HG02938 (cell line): ENCODE data around the gene PSD2.

ENCODE experiments used
- ATAC-seq: cut with Tn5 transposase; IDR thresholded peaks from one replicate; pipeline ENCODE4 v1.9.1; 2021; ENCODE audit warnings: mild to moderate bottlenecking, moderate library complexity; ENCODE audit not compliant: unreplicated experiment

Gene PSD2

DNA sequence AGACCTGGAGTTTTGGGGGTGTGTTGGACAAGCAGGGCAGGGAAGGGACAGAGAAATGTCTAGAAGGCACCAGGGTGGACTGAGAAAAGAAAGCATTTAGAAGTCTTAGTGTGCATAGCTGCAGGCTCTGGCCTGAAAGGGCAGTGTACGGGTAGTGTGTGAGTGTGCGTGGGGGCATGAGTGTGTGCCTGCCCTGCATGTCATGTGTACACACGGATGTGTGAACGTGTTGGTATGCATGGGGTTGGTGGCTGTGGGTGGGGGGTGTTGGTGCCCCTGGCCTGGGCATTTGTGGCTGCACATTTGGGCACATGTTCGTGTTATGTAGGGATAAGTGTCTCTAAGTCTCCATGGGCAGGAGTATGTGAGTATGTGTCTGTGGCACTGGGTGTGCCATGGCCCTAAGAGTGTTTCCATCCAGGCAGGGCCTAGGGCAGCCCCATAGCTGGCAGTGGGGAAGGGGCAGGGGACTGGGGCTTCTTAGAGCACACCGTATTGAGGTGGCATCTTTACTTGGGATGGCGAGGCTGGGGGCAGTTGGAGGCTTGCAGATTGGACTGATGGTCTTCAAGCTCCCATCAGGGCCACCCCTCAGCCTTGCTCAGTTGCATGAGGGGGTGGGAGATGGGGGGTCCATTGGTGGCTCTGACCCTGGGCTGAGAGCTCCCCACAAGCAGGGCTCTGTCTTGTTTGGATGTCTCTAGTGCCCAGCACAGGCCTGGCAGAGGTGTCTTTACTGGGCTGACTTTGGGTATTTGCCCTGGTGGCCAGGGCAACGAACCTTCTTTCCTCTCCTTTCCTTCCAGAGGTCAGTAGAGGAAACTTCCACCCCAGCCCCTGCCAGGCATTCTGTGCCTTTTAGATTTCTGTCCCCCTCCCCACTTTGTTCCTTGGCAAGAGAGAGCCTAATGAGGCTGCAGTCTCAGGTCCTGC lies 15.0 kb downstream of the PSD2 start:
- ATAC-seq = no peak

DNA sequence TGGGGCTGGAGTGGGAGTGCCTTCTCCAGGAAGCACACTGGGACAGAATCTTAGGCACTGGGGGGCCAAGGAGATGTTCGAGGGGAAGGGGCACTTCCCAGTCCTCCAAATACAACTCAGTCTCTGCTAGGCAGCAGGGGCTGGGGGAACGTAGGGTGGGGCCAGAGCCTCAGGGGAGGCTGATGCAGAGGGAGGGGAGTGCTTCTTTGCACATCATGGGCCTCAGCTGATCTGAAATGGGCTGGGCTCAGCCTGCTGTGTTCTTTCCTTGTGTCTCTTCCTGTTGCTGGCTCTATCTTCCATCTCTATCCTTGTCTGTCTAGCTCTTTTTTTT lies 15.6 kb downstream of the PSD2 start:
- no peak for ATAC-seq

DNA sequence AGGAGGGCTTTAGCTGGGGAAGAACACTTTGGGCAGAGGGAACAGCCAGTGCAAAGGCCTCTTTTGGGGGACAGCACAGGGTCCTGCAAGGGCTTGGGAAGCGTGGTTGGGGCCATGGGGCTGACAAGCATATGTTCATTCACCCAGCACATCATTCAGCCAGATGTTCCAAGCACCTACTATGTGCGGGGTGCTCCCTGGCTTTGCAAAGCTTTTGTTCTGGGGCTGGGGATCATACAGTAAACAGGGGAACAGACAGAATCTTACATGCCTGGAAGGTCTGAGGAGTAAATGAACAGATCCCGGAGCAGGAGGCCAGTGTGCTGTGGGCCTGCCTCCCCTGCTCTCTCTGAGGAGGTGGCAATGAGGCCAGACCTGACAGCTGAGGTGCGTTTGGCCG lies 16.7 kb downstream of the PSD2 start:
- no peak for ATAC-seq

DNA sequence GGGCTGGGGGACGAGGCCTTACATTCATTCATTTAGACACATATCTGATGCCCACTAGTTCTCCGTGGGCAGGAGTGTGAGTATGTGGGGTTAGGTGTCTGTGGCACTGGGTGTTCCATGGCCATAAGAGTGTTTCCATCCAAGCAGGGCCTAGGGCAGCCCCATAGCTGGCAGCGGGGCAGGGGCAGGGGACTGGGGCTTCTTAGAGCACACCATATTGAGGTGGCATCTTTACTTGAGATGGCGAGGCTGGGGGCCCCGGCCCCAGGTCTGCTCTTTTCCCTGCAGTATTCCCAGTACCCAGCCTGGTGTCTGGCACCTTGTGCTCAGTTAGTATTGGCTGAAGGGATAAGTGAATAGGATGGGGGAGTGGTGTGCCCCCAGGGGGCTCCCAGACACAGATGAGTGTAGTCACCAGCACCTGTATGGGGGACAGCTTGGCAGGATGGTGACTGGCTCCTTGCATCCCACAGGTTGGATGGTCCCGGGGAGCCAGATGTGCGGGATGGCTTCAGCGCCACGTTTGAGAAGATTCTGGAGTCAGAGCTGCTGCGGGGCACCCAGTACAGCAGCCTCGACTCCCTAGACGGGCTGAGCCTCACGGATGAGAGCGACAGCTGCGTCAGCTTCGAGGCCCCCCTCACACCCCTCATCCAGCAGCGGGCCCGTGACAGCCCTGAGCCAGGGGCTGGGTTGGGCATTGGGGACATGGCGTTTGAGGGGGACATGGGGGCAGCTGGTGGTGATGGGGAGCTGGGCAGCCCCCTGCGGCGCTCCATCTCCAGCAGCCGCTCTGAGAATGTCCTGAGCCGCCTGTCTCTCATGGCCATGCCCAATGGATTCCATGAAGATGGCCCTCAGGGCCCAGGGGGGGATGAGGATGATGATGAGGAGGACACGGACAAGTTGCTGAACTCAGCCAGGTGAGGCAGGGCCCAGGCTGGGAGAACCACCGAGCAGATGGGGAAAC lies 17.5 kb downstream of the PSD2 start:
- ATAC-seq = no peak

DNA sequence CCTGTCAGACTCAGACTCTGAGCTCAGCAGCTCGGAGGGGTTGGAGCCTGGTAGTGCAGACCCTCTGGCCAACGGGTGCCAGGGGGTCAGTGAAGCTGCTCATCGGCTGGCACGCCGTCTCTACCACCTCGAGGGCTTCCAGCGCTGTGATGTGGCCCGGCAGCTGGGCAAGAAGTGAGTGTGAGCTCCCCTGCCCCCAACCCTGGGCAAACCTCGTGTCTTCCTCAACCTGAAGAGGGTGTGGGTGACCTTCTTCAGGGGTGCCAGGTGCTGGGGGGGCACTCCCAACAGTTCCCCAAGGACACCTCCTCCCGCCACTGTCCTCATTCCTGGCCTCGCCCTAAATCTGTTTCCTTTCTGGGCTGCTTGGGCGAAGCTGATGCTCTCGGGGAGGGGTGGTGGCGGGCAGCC lies 18.6 kb downstream of the PSD2 start:
- ATAC-seq = no peak

DNA sequence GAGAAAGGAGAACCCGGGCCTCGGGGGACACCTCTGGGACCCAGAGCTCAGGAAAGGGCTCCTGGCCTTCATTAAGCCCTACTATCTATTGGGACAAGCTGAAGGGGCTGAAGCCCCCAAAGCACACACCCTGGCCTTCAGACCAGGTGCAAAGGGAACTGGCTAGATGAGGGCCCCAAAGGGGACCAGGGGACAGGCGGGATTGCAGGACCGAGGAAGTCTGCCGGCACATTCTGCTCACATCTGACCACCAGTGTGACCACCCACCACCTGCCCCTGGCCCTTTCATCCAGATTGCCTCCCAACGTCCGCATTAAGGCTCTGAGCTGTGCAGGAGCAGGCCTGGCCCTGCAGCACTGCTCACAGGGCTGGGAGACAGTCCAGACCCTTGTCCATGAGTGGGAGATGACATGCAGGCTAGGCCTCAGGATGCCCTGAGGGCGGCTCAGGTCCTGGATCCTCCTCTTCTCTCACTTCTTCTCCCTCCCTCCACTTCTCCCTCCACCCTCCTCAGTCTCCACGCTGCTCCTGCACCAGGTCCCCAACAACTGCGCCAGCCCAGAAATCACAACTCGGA lies 19.2 kb downstream of the PSD2 start:
- ATAC-seq = no peak

DNA sequence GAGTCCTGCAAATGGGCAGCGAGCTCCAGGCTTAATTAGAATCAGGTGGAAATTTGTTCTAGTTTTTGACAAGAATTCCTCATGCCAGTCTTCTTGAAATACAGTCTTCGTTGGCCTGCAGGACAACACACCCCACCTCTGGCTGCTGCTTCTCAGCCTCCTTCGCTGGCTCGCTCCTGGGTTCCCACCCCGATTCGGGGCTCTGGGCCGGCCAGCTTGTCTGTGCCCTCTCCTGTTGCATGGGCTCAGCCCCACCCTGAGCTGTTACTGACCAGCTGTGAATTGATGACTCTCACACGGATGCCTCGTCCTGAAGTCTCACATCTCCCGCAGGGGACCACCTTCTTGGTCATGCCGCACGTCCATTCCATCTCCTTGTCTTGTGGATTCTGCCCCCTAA lies 21.0 kb downstream of the PSD2 start:
- ATAC-seq = no peak

DNA sequence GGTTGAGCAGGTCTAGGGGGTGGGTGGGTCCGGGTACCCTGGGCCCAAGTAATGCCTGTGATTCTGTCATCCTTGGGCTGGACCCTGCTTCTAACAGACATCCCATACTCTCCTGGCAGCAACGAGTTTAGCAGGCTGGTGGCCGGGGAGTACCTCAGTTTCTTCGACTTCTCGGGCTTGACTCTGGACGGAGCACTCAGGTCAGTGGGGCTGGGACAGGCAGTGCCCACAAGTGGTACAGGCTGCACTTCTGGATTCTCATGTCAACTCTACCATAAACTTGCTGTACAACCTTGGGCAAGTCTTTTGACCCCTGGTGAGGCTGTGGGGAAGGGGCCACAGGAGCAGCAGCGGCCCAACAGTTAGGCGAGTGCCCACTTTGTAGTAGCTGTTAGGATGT lies 21.8 kb downstream of the PSD2 start:
- no peak for ATAC-seq

DNA sequence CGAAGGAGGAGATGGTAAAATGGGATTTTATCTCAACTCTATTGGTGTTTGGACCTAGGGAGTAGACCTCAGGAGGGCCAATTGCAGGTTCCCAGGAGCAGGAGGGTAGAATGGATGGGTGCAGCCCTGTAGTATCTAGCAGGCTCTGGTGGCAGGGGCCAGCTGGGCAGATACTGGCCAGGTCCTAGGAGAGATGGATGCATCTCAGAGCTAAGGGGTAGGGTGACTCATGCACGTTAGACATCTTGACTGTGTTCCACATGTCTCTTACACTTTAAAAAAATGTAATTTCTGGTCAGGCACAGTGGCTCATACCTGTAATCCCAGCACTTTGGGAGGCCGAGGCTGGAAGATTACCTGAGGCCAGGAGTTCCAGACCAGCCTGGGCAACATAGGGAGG lies 22.4 kb downstream of the PSD2 start:
- no peak for ATAC-seq

DNA sequence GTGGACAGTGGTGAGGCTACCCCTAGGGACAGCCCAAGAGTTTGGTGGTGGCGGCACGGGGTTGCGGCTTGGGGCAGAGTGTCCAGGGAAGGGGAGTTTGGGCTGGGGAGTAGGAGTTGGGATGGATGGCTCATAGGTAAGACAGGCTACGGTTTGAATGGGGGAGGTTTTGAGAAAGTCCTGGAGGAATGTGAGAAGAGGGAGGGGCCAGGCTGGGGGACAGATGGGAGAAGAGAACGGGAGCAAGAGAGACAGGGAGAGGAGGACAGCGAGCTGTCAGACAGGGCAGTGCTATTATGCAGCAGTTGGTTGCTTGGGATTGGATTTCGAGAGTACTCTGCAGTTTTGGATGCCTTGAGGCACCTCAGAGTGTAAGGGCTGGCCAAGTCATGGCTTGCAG lies 24.5 kb downstream of the PSD2 start:
- no peak for ATAC-seq

DNA sequence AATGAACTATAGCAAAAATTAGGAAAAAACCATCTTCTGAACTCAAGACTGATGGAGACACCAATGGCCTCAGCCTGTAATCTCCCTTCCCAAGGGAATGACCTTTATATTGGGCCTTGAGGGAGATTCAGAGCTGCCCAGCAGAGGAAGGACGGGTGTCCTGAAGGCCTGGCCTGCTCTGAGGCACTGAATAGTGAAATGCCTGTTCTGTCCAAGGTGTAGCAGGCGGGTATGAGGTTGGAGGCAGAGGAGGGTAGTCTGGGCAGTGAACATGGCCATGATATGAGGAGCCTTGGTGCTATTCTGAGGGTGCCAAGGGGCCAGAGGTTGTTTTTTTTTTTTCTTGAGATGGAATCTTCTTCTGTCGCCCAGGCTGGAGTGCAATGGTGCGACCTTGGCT lies 25.0 kb downstream of the PSD2 start:
- ATAC-seq = no peak

DNA sequence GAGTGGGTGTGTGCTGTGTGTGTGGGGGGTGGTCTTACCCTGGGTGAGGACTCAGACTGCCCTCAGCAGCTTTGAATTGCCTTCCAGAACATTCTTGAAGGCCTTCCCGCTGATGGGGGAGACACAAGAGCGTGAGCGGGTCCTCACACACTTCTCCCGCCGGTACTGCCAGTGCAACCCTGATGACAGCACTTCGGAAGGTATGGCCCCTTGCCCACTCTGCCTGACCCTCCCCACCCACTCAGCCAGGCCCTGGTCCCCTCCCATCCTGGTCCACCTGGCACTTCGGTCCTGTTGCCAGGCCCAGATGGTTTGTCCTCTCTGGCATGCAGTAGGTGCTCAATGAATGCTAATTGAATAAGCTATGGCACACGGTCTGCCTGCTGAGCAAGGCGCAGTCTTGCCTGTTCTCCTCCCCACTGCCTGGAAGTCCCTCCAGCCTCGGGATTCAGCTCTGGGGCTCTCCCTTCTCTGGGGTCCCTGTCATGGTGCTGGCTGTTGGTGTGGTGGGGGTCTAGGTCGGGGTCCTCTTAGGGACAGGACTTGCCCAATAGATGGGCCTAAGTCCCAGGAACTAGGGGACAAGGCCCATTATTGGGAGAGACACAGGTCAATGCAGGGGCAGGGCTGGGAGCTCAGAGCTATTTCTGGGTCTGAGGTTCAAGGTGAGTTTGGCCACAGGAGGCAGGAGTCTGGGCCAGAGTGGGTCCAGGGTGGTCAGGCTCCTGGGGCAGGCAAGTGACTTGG lies 26.4 kb downstream of the PSD2 start:
- no peak for ATAC-seq

DNA sequence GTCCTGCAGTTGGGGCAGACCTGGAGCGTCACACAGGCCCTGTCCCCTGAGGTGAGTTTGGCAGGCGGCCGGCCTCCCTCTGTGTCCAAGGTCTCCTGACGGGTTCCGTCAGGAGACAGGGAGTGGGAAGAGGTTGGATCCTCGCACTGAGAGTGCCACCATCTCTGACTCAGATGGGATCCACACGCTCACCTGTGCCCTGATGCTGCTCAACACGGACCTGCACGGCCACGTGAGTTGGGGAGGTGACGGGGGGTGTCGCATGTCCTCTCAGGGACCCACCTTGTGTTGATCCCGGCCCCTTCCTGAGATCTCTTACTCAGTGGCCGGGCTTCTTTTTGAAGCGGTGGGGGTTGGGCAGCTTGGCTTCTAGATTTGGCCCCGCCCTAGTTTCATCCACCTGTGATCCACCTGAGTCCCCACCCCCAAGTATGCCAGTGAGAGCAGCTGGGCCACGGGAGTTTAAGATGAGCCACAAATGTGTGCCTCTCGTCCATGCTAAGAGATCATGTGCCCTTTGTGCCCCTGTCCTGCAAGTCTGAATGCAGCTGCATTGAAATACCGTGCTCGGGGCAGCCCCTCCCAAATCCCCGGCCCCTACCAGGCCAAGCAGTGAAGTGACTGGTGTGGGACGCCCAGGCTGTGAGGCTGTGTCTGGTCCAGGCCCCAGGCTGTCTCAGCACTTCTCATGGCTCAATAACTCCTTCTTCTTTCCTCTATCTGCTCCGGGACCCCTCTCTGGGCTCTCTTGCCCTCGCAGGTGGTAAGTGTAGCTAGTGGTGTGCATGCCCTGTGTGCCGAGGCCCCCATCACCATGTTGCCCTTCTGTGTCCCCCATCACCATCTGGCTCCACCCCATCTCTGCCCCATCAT lies 27.2 kb downstream of the PSD2 start:
- ATAC-seq = no peak

DNA sequence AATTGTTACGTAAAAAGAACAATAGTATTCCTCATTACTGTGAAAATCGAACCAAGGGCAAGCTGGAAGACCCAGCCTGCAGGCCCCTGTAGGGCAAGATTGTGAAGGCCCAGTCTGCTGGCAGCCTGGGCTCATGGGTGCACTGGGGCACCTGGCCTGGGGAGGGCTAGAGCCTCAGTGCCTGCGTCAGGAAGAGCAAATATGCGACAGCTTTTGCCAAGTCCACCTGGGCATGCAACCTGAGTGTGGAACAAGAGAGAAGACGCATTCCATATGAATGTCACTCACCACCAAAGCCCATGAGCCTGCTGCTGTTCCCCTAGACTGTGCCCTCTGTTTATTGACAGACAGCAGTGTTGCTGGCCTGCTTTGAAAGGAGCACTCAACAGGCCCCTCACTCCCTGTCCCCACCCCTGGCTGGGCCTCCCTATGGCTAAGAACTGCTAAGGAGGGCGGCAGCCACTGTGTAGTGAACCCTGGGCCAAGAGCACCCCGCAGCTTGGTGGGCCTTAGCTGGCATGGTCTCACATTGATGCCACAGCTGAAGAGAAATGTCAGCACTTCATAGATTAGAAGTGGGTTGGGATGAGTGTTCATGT lies 28.2 kb downstream of the PSD2 start:
- no peak for ATAC-seq

DNA sequence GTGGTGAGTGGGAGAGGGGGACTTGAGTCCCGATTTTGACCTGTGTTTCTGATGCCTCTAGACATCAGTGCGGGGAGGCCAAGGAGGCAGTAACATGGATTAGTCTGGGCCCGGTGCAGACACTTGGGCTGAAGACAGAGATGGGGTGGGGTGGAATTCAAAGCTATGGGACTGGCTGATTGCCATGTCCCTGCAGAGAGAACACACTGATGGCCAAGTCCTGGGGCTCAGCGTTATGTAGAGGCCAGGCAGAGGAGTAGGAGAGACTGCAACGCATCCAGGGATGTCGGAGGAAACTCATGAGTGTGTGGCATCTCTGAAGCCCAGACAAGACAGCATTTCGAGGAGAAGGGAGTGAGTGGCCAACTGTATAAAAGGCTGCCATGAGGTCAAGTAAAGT lies 30.1 kb downstream of the PSD2 start:
- no peak for ATAC-seq

DNA sequence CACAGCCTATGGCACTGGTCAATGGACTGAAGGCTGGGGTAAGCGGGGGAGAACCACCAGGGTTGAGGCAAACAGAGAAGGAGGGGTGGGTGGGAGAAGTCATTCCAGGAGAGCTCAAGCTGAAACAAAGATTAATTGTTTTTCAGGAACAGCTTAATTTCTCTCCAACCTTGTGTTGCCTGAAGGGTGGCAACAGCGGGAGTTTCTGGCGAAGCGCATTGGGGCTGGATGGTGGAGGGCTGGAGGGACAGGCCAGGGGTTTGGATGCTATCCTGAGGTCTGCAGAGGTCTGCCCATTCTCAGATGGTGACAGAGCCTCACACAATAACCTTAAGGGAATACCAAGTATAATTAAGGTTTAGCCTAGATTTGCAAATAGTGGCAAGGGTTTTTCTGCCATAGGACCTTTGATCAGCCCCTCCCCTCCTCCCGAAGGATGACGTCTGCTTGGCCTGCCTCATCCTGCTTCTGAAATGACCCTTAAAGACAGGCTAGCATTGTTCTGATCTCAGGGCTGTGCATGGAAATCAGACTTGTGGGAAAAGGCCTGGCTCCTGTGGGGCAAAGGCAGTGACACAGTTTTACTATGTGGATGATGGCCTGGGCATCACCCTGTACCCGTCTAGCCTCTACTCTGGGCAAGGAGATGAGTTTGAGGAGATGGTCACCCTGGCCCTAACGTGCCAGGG lies 32.7 kb downstream of the PSD2 start:
- no peak for ATAC-seq

DNA sequence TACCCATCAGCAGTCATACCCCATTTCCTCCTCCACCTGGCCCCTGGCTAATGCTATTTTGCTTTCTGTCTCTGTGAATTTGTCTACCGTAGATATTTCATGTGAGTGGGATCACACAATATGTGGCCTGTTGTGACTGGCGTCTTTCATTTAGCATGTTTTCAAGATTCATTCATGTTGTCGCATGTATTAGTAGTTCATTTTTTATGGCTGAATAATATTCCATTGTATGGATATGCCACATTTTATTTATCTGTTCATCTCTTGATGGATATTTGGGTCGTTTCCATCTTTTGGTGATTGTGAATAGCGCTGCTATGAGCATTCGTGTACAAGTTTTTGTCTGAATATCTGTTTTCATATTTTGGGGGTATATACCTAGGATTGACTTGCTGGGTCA lies 33.9 kb downstream of the PSD2 start:
- no peak for ATAC-seq

DNA sequence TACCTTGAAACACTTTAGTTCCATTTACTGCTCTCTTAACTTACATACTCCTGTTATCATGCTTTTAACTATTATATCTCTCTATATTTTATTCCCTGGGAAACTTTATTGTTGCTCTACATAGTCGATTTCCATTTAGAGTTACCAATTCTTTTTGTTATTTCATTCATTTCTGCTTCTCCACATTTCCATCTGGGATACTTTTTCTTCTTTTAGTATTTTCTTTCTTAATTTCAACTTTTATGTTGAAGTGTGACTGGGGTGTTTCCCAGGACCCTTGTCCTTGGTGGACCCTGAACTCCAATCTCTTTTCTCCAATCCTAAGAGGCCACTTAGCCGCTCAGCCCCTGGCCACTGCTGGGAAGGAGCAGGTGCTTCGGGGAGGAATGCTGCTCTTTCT lies 36.0 kb downstream of the PSD2 start:
- ATAC-seq = no peak

DNA sequence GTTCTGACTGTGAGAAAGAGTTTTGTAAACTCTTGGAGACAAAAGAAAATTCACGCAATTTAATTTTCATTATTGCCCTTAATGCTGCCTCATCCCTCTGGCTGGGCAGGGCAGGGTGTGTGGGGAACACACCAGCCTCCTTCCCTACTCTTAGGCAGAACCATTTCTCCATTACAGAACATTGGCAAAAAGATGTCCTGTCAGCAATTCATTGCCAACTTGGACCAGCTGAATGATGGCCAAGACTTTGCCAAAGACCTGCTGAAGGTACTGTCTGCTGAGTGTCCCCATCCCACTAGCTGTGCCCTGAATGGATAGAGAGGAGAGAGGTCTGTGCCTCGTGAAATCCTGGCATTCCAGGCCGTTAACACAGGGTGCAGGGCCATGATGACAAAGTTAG lies 37.9 kb downstream of the PSD2 start:
- ATAC-seq = no peak
